Activated naive CD8-positive, alpha-beta T cell treated with anti-CD3 and anti-CD28 coated beads for 36 hours (primary cell): ENCODE data around the gene MROH9. TPM values are rescaled to one million over a fixed set of nuclear protein-coding genes. Genes with fewer than 3 reads are reported as not detected.
"Not testable (repeated sequence)": the region's sequence is repeated elsewhere in the genome, so short reads cannot be mapped to it uniquely, and the experiment has no call there.

Experiments
- DNase-seq: peaks from one replicate; pipeline ENCODE4 v3.0.0; 2021
- H3K27ac Mint-ChIP-seq: one replicate; pipeline ENCODE4 v1.8.0; 2022; ENCODE audit warnings: mild to moderate bottlenecking, moderate library complexity, mixed read lengths
- H3K27me3 Mint-ChIP-seq: one replicate; pipeline ENCODE4 v1.8.0; 2022; ENCODE audit warnings: mild to moderate bottlenecking, mixed read lengths
- H3K36me3 Mint-ChIP-seq: one replicate; pipeline ENCODE4 v1.8.0; 2021; ENCODE audit warnings: mild to moderate bottlenecking, mixed read lengths
- H3K4me1 Mint-ChIP-seq: one replicate; pipeline ENCODE4 v1.8.0; 2021; ENCODE audit warnings: mixed read lengths
- H3K4me3 Mint-ChIP-seq: one replicate; pipeline ENCODE4 v1.8.0; 2022; ENCODE audit warnings: mild to moderate bottlenecking, moderate library complexity, mixed read lengths
- H3K9me3 Mint-ChIP-seq: one replicate; pipeline ENCODE4 v1.8.0; 2022; ENCODE audit warnings: mixed read lengths
- total RNA-seq, 2 experiments: library from RNA; stranded (reverse); gene quantifications; one replicate each; pipeline ENCODE4 v1.2.3, GENCODE V29; 2021

MROH9 gene
- total RNA-seq = not detected

GRCh38 chr1:170935231-170935630, at the start of gene MROH9:
TSS of gene MROH9 (plus strand) at chr1:170935534. CDS start at chr1:170945557, 10,023 bp downstream.
- Mint-ChIP-seq H3K4me3 (no peak within 1 kb of the TSS), H3K36me3 (no peaks in the 10 kb centered on the region), H3K27me3 (no peaks in the 10 kb centered on the region), H3K27ac (no peak within 1 kb of the TSS), H3K9me3 (no peaks in the 10 kb centered on the region), H3K4me1 (no peaks in the 10 kb centered on the region)
- DNase-seq = no peak

GRCh38 chr1:170885551-170885950, 49.8 kb upstream of the MROH9 start:
- Mint-ChIP-seq H3K4me3 (no peak overlapping the region), H3K27me3 (peaks cover 10% of the 10 kb centered on the region), H3K9me3 (no peaks in the 10 kb centered on the region), H3K4me1 (no peaks in the 10 kb centered on the region), H3K36me3 (no peaks in the 10 kb centered on the region), H3K27ac (no peak overlapping the region)
- DNase-seq = no peak

DNA sequence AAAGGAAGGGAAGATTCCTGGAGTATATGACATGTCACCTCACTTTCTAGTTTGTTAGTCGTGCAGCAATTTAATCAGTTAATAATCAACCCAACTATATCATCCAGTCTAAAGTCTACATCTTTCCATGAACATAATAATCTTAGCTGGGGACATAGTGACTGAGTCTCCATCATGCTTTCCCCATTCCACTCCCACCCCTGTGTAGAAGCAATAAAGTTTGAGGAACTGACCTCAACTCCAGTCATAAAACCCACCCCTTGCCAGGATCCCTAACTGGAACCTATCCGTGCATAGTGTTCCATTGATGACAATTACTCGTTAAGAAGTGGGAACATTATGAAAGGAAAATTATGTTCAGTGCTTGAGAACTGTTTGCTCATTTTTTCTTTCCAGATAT, 48.9 kb upstream of the MROH9 start:
- Mint-ChIP-seq H3K36me3 (no peaks in the 10 kb centered on the region), H3K9me3 (no peaks in the 10 kb centered on the region), H3K4me1 (no peaks in the 10 kb centered on the region), H3K27ac (no peak overlapping the region), H3K27me3 (peaks cover 12% of the 10 kb centered on the region), H3K4me3 (no peak overlapping the region)
- no peak for DNase-seq

GRCh38 chr1:170887726-170888125, 47.6 kb upstream of the MROH9 start:
- peaks cover 8% of the 10 kb centered on the region for H3K27me3 Mint-ChIP-seq
- no peaks in the 10 kb centered on the region for H3K36me3 Mint-ChIP-seq
- no peaks in the 10 kb centered on the region for H3K9me3 Mint-ChIP-seq
- no peak overlapping the region for H3K4me3 Mint-ChIP-seq
- DNase-seq = no peak
- no peaks in the 10 kb centered on the region for H3K4me1 Mint-ChIP-seq
- H3K27ac Mint-ChIP-seq = no peak overlapping the region

GRCh38 chr1:170891872-170892271, 43.5 kb upstream of the MROH9 start:
- Mint-ChIP-seq H3K27me3 (peaks cover 25% of the 10 kb centered on the region), H3K36me3 (no peaks in the 10 kb centered on the region), H3K4me1 (no peaks in the 10 kb centered on the region), H3K4me3 (no peak overlapping the region), H3K27ac (no peak overlapping the region), H3K9me3 (no peaks in the 10 kb centered on the region)
- DNase-seq = no peak

DNA sequence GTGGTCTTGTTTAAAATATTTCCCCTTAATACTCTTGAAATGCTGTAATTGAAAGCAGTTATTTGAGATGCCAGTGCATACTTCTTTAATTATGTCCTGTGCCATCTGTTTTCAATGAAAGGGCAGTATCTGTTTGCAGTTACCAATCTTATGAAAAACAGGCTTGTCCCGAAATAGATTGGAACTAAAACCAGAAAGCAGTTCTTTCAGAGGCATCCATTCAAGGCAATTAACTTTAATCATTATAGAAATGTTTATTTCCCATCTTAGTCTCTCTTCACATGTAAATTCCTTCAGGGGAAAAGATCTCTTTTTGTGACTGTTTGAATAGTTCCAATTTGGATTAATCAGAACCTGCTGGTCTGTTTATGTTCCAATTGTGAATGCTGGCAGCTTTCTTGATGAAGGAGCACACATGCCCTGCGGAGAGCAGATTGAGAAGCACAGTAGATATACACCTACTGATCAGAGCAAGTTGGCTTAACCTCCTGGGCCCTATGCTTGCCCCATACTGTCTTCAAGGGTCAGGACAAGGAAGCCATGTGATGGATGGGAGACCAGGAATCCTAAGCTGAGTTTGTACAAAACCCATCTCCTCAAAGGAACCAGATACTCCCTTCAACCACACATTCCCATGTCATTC, 41.6 kb upstream of the MROH9 start:
- Mint-ChIP-seq H3K27me3 (peaks cover 27% of the 10 kb centered on the region), H3K4me3 (no peak overlapping the region), H3K36me3 (no peaks in the 10 kb centered on the region), H3K27ac (no peak overlapping the region), H3K9me3 (no peaks in the 10 kb centered on the region), H3K4me1 (no peaks in the 10 kb centered on the region)
- DNase-seq = no peak

GRCh38 chr1:170903961-170904360, 31.4 kb upstream of the MROH9 start:
- no peak overlapping the region for H3K27ac Mint-ChIP-seq
- H3K4me1 Mint-ChIP-seq = no peaks in the 10 kb centered on the region
- peaks cover 9% of the 10 kb centered on the region for H3K27me3 Mint-ChIP-seq
- no peak overlapping the region for H3K4me3 Mint-ChIP-seq
- no peak for DNase-seq
- peaks cover 2% of the 10 kb centered on the region for H3K9me3 Mint-ChIP-seq
- H3K36me3 Mint-ChIP-seq = no peaks in the 10 kb centered on the region

DNA sequence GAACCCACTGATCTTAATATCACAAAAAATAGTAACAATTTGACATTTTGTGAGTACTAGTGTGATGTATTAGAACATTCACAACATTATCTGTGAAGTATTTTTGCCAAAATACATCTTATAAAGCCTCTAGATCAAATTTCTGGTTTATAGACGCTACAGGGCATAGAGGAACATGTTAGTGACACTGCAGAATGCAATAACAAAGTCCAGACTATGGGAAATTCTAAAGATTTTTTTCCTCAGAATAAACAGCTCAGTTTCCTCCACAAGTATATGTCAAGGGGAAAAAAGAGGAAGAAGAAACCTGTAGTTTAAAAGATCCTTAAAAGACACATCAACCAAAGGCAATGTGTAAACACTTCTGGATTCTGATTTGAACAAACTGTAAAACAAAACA, 26.4 kb upstream of the MROH9 start:
- Mint-ChIP-seq H3K9me3 (no peaks in the 10 kb centered on the region), H3K4me3 (no peak overlapping the region), H3K36me3 (no peaks in the 10 kb centered on the region), H3K4me1 (no peaks in the 10 kb centered on the region), H3K27me3 (peaks cover 11% of the 10 kb centered on the region), H3K27ac (no peak overlapping the region)
- DNase-seq = no peak

DNA sequence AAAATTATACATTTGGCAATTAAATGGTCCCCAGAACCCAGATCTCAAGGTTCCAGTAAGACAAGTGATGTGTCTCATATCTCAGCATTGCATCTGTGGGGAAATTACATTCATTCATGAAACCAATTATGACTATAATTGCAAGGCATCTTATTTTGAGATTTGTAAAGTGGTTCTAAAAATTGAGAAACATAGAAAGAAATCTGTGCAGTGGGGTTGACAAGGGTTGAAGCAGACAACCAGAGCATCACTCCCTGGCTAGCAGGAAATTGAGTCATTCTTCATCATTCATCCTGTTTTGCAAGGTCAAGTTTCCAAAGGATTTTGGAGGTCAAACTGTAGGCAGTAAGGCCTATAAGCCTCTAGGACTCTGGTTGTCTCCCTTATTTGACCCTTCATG, 25.1 kb upstream of the MROH9 start:
- H3K4me1 Mint-ChIP-seq = no peaks in the 10 kb centered on the region
- no peaks in the 10 kb centered on the region for H3K9me3 Mint-ChIP-seq
- H3K4me3 Mint-ChIP-seq = no peak overlapping the region
- DNase-seq = no peak
- H3K36me3 Mint-ChIP-seq = no peaks in the 10 kb centered on the region
- no peak overlapping the region for H3K27ac Mint-ChIP-seq
- H3K27me3 Mint-ChIP-seq = peaks cover 18% of the 10 kb centered on the region

DNA sequence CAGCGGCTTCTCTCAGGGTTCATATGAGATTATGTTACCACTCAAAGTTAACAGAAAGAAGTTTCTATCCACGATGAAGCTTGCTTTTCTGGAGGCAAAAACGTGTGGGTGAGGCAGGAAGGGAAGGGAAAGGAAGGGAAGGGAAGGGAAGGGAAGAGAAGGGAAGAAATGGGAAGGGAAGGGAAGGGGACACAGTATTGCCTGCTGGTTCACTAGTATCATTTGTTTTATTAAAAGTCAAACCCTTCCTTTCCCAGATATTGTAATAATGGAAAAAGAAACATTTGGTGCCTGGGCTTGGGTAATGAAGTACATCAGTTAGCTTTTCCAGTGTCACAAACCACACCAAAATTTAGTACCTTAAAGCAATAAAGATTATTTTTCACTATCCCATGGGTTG, 18.0 kb upstream of the MROH9 start:
- no peak overlapping the region for H3K27ac Mint-ChIP-seq
- no peaks in the 10 kb centered on the region for H3K36me3 Mint-ChIP-seq
- H3K27me3 Mint-ChIP-seq = peaks cover 10% of the 10 kb centered on the region
- H3K4me1 Mint-ChIP-seq = no peaks in the 10 kb centered on the region
- no peak for DNase-seq
- H3K4me3 Mint-ChIP-seq = no peak overlapping the region
- peaks cover 20% of the 10 kb centered on the region for H3K9me3 Mint-ChIP-seq

- not testable (repeated sequence) for H3K36me3 Mint-ChIP-seq, H3K27ac Mint-ChIP-seq, DNase-seq, H3K4me1 Mint-ChIP-seq, H3K4me3 Mint-ChIP-seq, H3K27me3 Mint-ChIP-seq
- H3K9me3 Mint-ChIP-seq = peaks cover 17% of the 10 kb centered on the region
Measured at GRCh38 chr1:170924656-170925055, 10.7 kb upstream of the MROH9 start.

DNA sequence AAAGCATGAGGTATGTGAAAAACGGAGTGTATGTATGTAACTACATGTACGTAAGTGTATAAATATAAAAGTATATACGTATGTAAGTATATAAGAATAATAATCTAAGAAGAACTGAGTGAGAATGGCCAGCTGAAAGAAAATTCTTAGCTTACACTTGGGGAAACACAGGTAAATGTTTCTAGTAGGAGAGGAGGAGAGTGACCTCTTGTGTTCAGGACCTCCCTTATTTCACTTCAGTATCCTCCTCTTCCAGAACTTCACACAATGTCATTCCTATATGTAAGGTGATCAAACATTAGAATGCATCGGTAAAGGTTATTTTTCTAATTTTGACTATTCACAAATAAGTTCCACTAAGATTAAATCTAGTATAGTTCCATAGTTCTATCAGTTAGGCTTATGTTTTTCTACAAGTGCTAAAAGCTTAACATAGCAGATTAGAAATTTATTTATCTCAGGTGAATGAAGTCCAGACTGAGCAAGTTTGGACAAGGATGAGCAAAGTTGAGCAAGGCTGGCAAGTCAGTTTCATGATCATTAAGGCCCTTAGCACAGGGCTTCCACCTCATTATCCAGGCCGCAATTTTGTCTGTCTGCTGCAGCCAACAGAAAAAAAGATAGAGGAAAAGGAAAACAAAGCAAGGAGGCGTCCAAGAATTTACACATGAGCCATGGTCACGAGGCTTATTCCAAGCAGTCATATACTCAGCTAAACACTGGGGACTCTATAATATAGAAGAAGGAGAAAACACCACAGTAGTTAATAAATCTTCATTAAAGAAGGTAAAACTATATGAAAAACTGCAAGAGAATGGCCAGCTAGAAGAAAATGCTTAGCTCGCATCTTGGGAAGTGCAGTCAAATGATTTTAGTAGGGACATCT, 7.1 kb upstream of the MROH9 start:
- H3K27me3 Mint-ChIP-seq = no peaks in the 10 kb centered on the region
- H3K4me1 Mint-ChIP-seq = no peaks in the 10 kb centered on the region
- DNase-seq = no peak
- no peak overlapping the region for H3K4me3 Mint-ChIP-seq
- no peak overlapping the region for H3K27ac Mint-ChIP-seq
- no peaks in the 10 kb centered on the region for H3K9me3 Mint-ChIP-seq
- no peaks in the 10 kb centered on the region for H3K36me3 Mint-ChIP-seq

- H3K9me3 Mint-ChIP-seq = no peaks in the 10 kb centered on the region
- H3K27ac Mint-ChIP-seq = no peak overlapping the region
- H3K36me3 Mint-ChIP-seq = no peaks in the 10 kb centered on the region
- H3K4me1 Mint-ChIP-seq = no peaks in the 10 kb centered on the region
- DNase-seq = no peak
- H3K27me3 Mint-ChIP-seq = no peaks in the 10 kb centered on the region
- no peak overlapping the region for H3K4me3 Mint-ChIP-seq
Measured at GRCh38 chr1:170929412-170929834, 5.9 kb upstream of the MROH9 start.

- no peak for DNase-seq
Measured at GRCh38 chr1:170929835-170930554, 5.3 kb upstream of the MROH9 start.

GRCh38 chr1:170931650-170932049, 3.7 kb upstream of the MROH9 start:
- no peak overlapping the region for H3K4me3 Mint-ChIP-seq
- H3K9me3 Mint-ChIP-seq = no peaks in the 10 kb centered on the region
- no peak overlapping the region for H3K27ac Mint-ChIP-seq
- no peaks in the 10 kb centered on the region for H3K27me3 Mint-ChIP-seq
- DNase-seq = no peak
- no peaks in the 10 kb centered on the region for H3K4me1 Mint-ChIP-seq
- H3K36me3 Mint-ChIP-seq = no peaks in the 10 kb centered on the region

More at GRCh38 chr1:170929835-170930554, 5.3 kb upstream of the MROH9 start:
- H3K27ac Mint-ChIP-seq = no peak overlapping the region
- H3K36me3 Mint-ChIP-seq = no peaks in the 10 kb centered on the region
- H3K4me1 Mint-ChIP-seq = no peaks in the 10 kb centered on the region
- H3K9me3 Mint-ChIP-seq = no peaks in the 10 kb centered on the region
- H3K4me3 Mint-ChIP-seq = no peak overlapping the region
- no peaks in the 10 kb centered on the region for H3K27me3 Mint-ChIP-seq
